SKM-1 treated with dmso at 0.1 percent for 144 hours (cell line): ENCODE results near the gene PDLIM7.

Experiments used
- DNase-seq: peaks from one replicate; lab custom pipeline; 2025; ENCODE audit not compliant: unreplicated experiment; lab: John Stamatoyannopoulos, UW

The PDLIM7 gene

GRCh38 chr5:177445917-177446199 lies 51.5 kb downstream of the PDLIM7 start:
- no peak for DNase-seq

GRCh38 chr5:177445052-177445916 lies 52.1 kb downstream of the PDLIM7 start:
- DNase-seq, result no peak

GRCh38 chr5:177444106-177445051 lies 53.0 kb downstream of the PDLIM7 start:
- peak; percentile 15 for DNase-seq

- DNase-seq, result no peak
Measured at GRCh38 chr5:177443144-177443983, 54.0 kb downstream of the PDLIM7 start.

GRCh38 chr5:177442066-177442826 lies 55.2 kb downstream of the PDLIM7 start:
- no peak for DNase-seq

GRCh38 chr5:177440990-177441780 lies 56.2 kb downstream of the PDLIM7 start:
- no peak for DNase-seq

- no peak for DNase-seq
Measured at GRCh38 chr5:177440211-177440989, 57.0 kb downstream of the PDLIM7 start.

GRCh38 chr5:177439518-177440053 lies 57.8 kb downstream of the PDLIM7 start:
- DNase-seq, result no peak

GRCh38 chr5:177438468-177438867 lies 58.9 kb downstream of the PDLIM7 start:
- DNase-seq, result no peak

GRCh38 chr5:177437623-177438022 lies 59.8 kb downstream of the PDLIM7 start:
- DNase-seq, result no peak

- DNase-seq, result no peak
Measured at GRCh38 chr5:177435847-177436536, 61.4 kb downstream of the PDLIM7 start.

- no peak for DNase-seq
Measured at GRCh38 chr5:177434942-177435738, 62.3 kb downstream of the PDLIM7 start.

GRCh38 chr5:177434437-177434836 lies 63.0 kb downstream of the PDLIM7 start:
- no peak for DNase-seq

- no peak for DNase-seq
Measured at GRCh38 chr5:177433658-177434217, 63.7 kb downstream of the PDLIM7 start.
